Stimulated activated CD4-positive, alpha-beta T cell treated with anti-CD3 and anti-CD28 coated beads, Interleukin-2, amount 100 ng/mL, for 4 hours (primary cell): ENCODE data around the gene MLNR.

Source experiments
- DNase-seq: peaks from one replicate; pipeline ENCODE4 v3.0.0-alpha.2; 2020; ENCODE audit warnings: low read depth

The MLNR gene

DNA sequence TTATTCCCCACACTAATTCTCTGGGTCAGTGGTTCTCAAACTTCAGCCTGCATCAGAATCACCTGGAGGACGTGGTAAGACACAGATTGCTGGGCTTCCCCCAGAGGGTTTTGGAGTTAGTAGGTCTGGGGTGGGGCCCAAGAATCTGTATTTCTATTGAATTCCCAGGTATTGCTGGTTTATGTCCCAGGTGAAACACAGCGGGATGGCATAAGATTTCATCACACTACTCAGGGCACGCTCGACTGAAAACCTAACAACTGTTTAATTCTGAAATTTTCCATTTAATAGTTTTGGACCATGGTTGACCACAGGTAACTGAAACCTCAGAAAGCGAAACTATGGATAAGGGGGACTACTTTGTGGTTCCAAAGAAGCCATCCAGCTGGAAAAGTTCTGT is 6.5 kb downstream of the MLNR start:
- no peak for DNase-seq

DNA sequence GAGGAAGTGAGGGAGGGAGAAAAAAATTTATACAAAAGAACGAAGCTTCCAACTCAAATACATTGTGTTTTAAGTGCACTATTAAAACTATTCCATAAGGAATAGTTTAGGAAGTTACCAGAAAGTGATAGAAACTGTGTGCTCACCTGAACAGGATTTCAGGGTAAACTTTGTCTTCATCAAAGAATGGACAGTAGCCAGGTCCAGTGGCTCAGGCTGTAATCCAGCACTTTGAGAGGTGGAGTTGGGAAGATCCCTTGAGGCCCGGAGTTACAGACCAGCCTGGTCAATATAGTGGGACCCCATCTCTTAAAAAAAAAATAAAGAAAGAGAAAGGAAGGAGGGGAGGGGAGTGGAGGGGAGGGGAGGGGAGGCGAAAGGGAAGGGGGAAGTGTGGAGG is 14.6 kb downstream of the MLNR start:
- no peak for DNase-seq

GRCh38 chr13:49235856-49236431 is 15.8 kb downstream of the MLNR start:
- DNase-seq = no peak

- no peak for DNase-seq
Observed at GRCh38 chr13:49238621-49239020, 18.5 kb downstream of the MLNR start.

DNA sequence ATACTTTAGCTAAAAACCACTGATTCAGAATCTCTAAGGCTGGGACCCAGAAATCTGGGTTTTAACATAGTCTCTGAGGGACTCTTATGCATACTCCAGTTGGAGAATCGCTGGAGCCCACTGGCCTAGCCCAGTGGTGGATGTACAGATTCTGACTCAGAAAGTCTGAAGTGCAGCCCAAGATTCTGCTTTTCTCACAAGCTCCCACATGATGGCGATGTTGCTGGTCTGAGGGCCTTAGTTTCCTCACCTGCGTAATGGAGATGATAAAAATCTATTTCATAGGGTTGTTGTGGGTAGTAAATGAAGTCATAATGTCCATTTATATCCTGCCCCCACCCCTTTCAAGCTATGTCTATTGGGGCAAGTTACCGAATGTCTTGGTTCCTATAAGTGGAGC is 19.9 kb downstream of the MLNR start:
- DNase-seq = no peak

DNA sequence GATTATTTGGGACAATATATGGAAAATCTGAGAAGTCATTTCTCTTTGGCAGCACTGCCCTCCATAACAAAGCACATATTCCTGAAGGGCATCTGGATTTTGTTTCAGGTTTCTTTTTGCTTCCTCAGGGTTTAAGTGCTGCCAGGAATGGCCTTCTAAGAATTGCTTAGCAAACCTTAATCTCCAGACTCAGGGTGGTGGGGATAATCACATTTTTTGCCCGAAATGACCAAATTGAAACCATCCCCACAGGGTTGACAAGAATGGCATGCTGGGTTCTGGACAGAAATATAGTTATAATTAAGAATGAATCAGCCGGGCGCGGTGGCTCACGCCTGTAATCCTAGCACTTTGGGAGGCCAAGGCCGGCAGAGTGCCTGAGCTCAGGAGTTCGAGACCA is 21.2 kb downstream of the MLNR start:
- no peak for DNase-seq

DNA sequence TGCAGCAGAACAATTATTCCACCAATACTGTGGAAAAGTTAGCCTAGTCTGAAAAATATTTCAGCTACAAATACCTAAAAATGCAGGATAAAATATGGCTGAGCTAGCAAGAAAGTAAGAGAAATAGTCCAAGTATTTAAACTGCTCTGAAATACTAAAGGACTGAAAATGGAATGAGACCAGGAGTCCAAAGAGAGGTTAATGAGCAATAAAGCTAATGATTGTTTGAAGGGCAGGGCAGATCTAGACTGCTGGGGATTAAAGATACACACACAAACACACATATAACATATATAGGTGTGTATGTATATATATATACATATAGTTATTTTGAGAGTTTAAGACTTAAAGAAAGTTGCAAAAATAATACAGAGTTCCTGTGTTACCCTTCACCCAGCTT is 25.0 kb downstream of the MLNR start:
- DNase-seq = no peak

DNA sequence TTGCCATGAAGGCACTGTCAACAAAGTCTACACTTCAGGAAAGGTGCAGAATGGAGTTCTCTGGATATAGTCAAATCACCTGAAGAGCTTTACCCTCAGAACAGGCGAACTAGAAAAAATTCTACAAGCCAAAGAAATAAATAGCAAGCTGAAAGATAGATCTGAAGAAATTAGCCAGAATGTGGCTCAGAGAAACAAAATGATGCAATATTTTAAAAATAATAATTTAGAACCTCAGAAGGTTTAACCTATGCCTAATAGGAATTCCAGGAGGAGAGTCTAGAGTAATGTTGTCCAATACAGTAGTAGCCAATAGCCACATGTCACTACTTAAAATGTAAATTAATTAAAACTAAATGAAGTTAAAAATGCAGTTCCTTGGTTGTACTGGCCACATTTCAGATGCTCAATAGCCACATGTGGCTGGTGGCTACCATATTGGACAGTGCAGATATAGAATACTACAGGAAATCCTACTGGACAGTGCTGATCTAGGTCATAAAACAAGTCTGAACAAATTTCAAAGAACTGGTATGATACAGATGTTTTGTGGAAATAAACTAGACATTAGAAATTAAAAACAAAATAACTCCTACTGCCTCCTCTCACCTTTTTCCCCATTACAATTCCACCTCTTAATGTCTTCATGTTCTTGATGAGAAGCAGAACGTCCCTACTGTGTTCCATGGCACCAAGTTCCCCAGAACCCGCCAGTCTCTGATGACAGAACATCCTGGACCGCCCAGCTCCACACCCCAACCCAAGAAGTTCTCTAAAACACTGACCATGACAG is 26.9 kb downstream of the MLNR start:
- DNase-seq = no peak

DNA sequence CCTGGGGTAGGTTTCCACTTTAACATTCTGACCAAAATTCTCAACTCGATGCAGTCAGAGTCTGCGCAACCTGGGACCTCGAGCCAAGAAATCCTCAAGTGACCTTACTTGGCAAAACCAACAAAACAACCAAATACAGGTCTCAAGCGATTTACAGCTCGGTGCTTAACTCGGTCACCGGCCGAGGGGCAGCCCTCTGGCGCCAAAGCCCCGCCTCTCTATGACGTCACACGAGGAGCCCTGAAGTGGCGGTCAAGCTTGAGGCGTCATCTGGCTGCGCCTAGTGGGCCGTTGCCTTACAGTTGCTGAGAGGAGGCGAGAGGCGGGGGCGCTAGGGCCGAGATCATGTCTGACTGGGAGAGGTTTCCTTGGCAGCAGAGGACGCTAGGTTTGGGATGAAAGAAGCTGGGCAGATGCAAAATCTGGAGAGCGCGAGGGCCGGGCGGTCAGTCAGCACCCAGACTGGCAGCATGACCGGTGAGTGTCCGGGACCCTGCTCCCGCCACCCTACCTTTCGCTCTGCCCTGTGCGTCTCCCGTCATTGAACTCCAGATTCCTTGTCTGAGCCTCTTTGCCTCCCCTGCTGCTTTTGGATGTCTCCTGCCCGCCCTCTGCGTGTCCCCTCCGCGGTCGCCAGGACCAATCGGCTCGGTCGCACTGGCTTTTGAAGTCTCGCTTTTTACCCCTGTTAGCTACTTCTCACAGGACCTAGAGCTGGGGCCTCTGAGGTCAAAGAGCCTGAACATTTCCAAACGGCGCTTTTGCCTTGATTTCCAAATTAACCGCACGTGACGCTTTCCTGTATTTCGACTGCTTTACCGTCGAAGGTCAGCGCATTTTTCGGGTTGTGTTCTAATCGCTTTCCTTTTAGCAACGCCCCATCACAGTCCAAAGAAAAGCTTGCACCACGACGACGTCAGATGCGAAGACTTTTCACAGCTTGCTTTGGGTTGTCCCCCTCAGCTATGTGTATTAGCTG is 27.8 kb downstream of the MLNR start, which contains the start of gene CDADC1:
Gene CDADC1, plus strand, starts transcription at position 283 of the 979 bp plus-strand sequence. Its CDS starts 113 bp downstream, at position 396.
- peak; percentile 77 for DNase-seq

DNA sequence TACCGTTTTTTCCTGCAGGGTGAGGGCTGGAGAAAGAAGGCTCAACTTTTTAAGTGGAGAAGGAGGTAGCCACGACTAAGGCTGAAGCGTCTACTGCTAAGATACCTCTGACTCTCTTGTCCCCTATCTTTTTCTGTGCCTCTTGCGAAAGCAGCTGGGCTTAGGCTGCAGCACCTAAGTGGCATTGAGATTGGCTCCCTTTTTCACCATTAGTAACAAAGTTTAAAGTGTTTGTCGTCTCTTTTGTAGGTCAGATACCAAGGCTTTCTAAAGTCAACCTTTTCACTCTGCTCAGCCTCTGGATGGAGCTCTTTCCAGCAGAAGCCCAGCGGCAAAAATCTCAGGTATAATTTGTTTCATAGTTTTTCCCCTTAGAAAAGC is 28.5 kb downstream of the MLNR start:
- no peak for DNase-seq

- DNase-seq = no peak
Observed at GRCh38 chr13:49251326-49251725, 31.2 kb downstream of the MLNR start.

- DNase-seq = no peak
Observed at GRCh38 chr13:49253310-49253709, 33.2 kb downstream of the MLNR start.

GRCh38 chr13:49254007-49254406 is 33.9 kb downstream of the MLNR start:
- no peak for DNase-seq

GRCh38 chr13:49256841-49257240 is 36.7 kb downstream of the MLNR start:
- no peak for DNase-seq

- DNase-seq = no peak
Observed at GRCh38 chr13:49258089-49258796, 38.1 kb downstream of the MLNR start.

DNA sequence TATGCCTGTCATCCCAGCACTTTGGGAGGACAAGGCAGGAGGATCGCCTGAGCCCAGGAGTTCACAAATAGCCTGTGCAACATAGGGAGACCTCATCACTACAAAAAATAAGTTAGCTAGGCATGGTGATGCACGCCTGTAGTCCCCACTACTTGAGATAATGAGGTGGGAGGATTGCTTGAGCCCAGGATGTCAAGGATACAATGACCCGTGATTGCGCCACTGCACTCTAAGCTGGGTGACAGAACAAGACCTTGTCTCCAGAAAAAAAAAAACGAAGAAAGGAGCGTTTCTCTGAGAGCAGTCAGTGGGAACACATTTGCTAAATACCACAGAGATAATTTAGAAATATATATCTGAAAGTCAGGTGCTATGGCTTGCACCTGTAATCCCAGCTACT is 39.4 kb downstream of the MLNR start:
- no peak for DNase-seq

- DNase-seq = no peak
Observed at GRCh38 chr13:49262634-49263033, 42.5 kb downstream of the MLNR start.

GRCh38 chr13:49265822-49266221 is 45.7 kb downstream of the MLNR start:
- no peak for DNase-seq

DNA sequence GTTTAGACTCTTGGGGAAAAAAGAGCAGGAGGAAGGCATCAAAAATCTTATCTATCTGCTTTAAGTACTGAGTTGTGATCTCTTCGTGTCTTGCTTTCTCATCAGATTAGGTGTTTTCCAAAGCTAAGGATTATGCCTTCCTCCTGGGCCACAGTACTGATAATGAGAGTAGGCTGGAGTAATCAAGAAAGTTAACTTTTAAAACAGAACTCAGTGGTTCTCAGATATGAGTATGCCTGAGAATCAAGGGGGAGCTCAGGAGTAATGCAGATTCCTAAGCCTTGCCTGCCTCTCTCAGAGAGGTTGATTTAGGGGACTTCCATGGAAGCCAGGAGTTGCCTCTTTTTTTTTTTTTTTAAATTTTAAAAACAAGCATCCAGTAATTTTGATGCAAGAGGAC is 51.1 kb downstream of the MLNR start:
- no peak for DNase-seq
